GM12878 (cell line): ENCODE data around the gene SIRPD. TPM values are rescaled to one million over a fixed set of nuclear protein-coding genes. Genes with fewer than 3 reads are reported as not detected.

ENCODE experiments used
- ATAC-seq: fragments of 200-7000 bp; cut with Tn5 transposase; 3 replicates; pipeline ENCODE4 v1.9.1; 2020; ENCODE audit warnings: mild to moderate bottlenecking, moderate library complexity
- BruUV-seq: library from RNA; stranded (reverse); fragments of 400-500 nt; replicated peaks from 2 replicates; lab custom pipeline; 2021; lab: Mats Ljungman, UMichigan
- CTCF ChIA-PET: fragments of 300-600 bp; sonication (Branson Sonifier 250); formaldehyde crosslinking; extraction: SDS; loops from one replicate; lab custom pipeline; 2021; ENCODE audit warnings: inconsistent platforms; lab: Yijun Ruan, JAX
- POLR2A ChIA-PET: fragments of 350-600 bp; formaldehyde crosslinking; extraction: SDS; loops from one replicate; lab custom pipeline; 2021; ENCODE audit warnings: inconsistent platforms; lab: Charles Lee
- RAD21 ChIA-PET: fragments of 300-600 bp; sonication (Branson Sonifier 250); formaldehyde crosslinking; loops from one replicate; lab custom pipeline; 2023; ENCODE audit warnings: antibody characterized with exemption; ENCODE audit not compliant: unreplicated experiment; lab: Charles Lee
- SMC1A ChIA-PET: fragments of 300-600 bp; sonication (Branson Sonifier 250); formaldehyde crosslinking; loops from one replicate; lab custom pipeline; 2023; ENCODE audit not compliant: unreplicated experiment, uncharacterized antibody; lab: Charles Lee
- DNase-seq: peaks from one replicate; pipeline ENCODE4 v3.0.0-alpha.2; 2011; ENCODE audit warnings: low read depth, low spot score
- FAIRE-seq: peaks from 3 replicates; lab custom pipeline; 2011; peaks lifted over from hg19 to GRCh38; lab: Jason Lieb, UNC
- H2AFZ ChIP-seq: 2 replicates; pipeline ENCODE4 v1.6.0; 2011; ENCODE audit warnings: low read depth, low read length, control low read depth; ENCODE audit not compliant: control insufficient read depth
- H3K27ac ChIP-seq: 2 replicates; pipeline ENCODE4 v1.5.1; 2011; ENCODE audit warnings: control low read depth; ENCODE audit not compliant: control insufficient read depth, insufficient read depth
- H3K27me3 ChIP-seq, 2 experiments: replicated peaks in 1 of 2; 2 replicates each; pipeline versions ENCODE4 v1.6.0 to v1.6.1; 2011; ENCODE audit warnings: low read length in 1 of 2; ENCODE audit not compliant: control insufficient read depth in 2 of 2, insufficient read depth in 2 of 2
- H3K36me3 ChIP-seq, 2 experiments: 2 replicates each; pipeline ENCODE4 v1.5.1; 2011; ENCODE audit warnings: low read length in 1 of 2; ENCODE audit not compliant: control insufficient read depth in 2 of 2, insufficient read depth in 2 of 2
- H3K4me1 ChIP-seq: 2 replicates; pipeline ENCODE4 v1.6.1; 2011; ENCODE audit warnings: mild to moderate bottlenecking, low read length, moderate library complexity, mixed read lengths; ENCODE audit not compliant: control insufficient read depth, insufficient read depth
- H3K4me2 ChIP-seq: 2 replicates; pipeline ENCODE4 v1.6.0; 2011; ENCODE audit warnings: control low read depth; ENCODE audit not compliant: control insufficient read depth, insufficient read depth
- H3K4me3 ChIP-seq: fragments of 200-600 bp; sonication (generic); 2 replicates; pipeline ENCODE4 v1.5.1; 2016
- H3K79me2 ChIP-seq: 2 replicates; pipeline ENCODE4 v1.6.0; 2011; ENCODE audit warnings: low read length; ENCODE audit not compliant: control insufficient read depth, insufficient read depth
- H3K9ac ChIP-seq: 2 replicates; pipeline ENCODE4 v1.8.0; 2011; ENCODE audit warnings: low read length, control low read depth, mixed read lengths; ENCODE audit not compliant: control insufficient read depth, insufficient read depth
- H3K9me3 ChIP-seq: replicated peaks from 3 replicates; pipeline ENCODE4 v1.5.1; 2011; ENCODE audit warnings: mild to moderate bottlenecking, low read length; ENCODE audit not compliant: control insufficient read depth, insufficient read depth
- H4K20me1 ChIP-seq: 2 replicates; pipeline ENCODE4 v1.6.0; 2011; ENCODE audit not compliant: control insufficient read depth, insufficient read depth
- ATF7 ChIP-seq: fragments of 450-650 bp; IDR thresholded peaks from 2 replicates; pipeline ENCODE4 v1.6.1; 2016; ENCODE audit warnings: low read depth, mild to moderate bottlenecking
- BCL11A ChIP-seq: IDR thresholded peaks from 2 replicates; pipeline ENCODE4 v1.6.1; 2011; ENCODE audit warnings: low read depth, low read length
- NFXL1 ChIP-seq: fragments of 450-650 bp; IDR thresholded peaks from 2 replicates; pipeline ENCODE4 v1.6.1; 2017; ENCODE audit warnings: antibody characterized with exemption, mild to moderate bottlenecking, borderline replicate concordance
- PAX8 ChIP-seq: fragments of 450-650 bp; IDR thresholded peaks from 2 replicates; pipeline ENCODE4 v1.6.1; 2017; ENCODE audit warnings: mild to moderate bottlenecking, moderate library complexity
- POLR2AphosphoS5 ChIP-seq: IDR thresholded peaks from 2 replicates; pipeline ENCODE4 v1.6.1; 2011; ENCODE audit warnings: mild to moderate bottlenecking, low read length, inconsistent platforms
- SKIL ChIP-seq: fragments of 450-650 bp; IDR thresholded peaks from 2 replicates; pipeline ENCODE4 v1.6.1; 2017; ENCODE audit warnings: mild to moderate bottlenecking, low read depth, inconsistent platforms; ENCODE audit not compliant: poor library complexity, severe bottlenecking
- SMC3 ChIP-seq: IDR thresholded peaks from 2 replicates; pipeline ENCODE4 v1.6.1; 2011; ENCODE audit warnings: low read length, improper control_type of control experiment, borderline replicate concordance
- SPI1 ChIP-seq: IDR thresholded peaks from 2 replicates; pipeline ENCODE4 v1.6.1; 2011; ENCODE audit warnings: low read depth, mild to moderate bottlenecking, low read length, moderate library complexity, borderline replicate concordance; ENCODE audit not compliant: insufficient read depth
- ZZZ3 ChIP-seq: IDR thresholded peaks from 2 replicates; pipeline ENCODE4 v1.6.1; 2011; ENCODE audit warnings: low read depth; ENCODE audit not compliant: control insufficient read depth, insufficient read length
- WGBS: methylation state at CpG from one replicate; pipeline ENCODE4 v1.1.6; 2016; ENCODE audit warnings: low lambda C conversion rate; ENCODE audit not compliant: insufficient replicate concordance, insufficient coverage; ENCODE audit errors: missing lambda C conversion rate; 5-methylcytosine and 5-hydroxymethylcytosine counted together
- in situ Hi-C: fragments of 300-500 bp; cut with MboI; formaldehyde crosslinking; loops from 9 replicates; pipeline ENCODE4 v1.14.3; 2018; ENCODE audit warnings: mixed read lengths
- intact Hi-C: fragments of 100-400 bp; cut with micrococcal nuclease; formaldehyde crosslinking; loops from one replicate; pipeline ENCODE4 v1.14.2; 2022; ENCODE audit not compliant: unreplicated experiment
- polyA plus RNA-seq, 11 experiments: library from polyadenylated mRNA; depleted of rRNA in 4 of 11; unstranded in 6 of 11; stranded (reverse) in 5 of 11; fragments of >200 nt; fragmentation: Nextera tagmentation in 4 of 11; fragmentation: Illumina TruSeq in 1 of 11; extraction: Ambion mirVana in 4 of 11; extraction: Trizol in 1 of 11; gene quantifications; 1 replicate in 1 of 11; 2 replicates in 10 of 11; pipeline versions ENCODE4 v1.2.1 to v1.2.3, GENCODE V29; 2011 to 2016; ENCODE audit warnings: inconsistent platforms in 2 of 11, missing spikeins in 2 of 11, low read depth in 1 of 11
- total RNA-seq, 4 experiments: library from RNA; depleted of rRNA in 3 of 4; stranded (reverse); fragments of >200 nt in 3 of 4; fragmentation: Illumina TruSeq in 1 of 4; extraction: Trizol in 1 of 4; gene quantifications; 2 replicates each; pipeline versions ENCODE4 v1.2.1 to v1.2.3, GENCODE V29; 2013 to 2021
- TF ChIP-seq, protein P1 (sequence below): IDR thresholded peaks from 2 replicates; pipeline ENCODE4 v1.6.1; 2011; ENCODE audit warnings: low read depth, low read length, improper control_type of control experiment, borderline replicate concordance
- TF ChIP-seq, protein P2 (sequence below): IDR thresholded peaks from 2 replicates; pipeline ENCODE4 v1.6.1; 2012; ENCODE audit warnings: improper control_type of control experiment, low read depth, low read length; ENCODE audit not compliant: insufficient replicate concordance

The SIRPD gene
- total and polyA plus RNA-seq, 10 of the 15 experiments (the other 5 are each of a cell fraction or from before 2014, with no cell fraction given): 0.10 to 1.6 (median 0.88) TPM

DNA sequence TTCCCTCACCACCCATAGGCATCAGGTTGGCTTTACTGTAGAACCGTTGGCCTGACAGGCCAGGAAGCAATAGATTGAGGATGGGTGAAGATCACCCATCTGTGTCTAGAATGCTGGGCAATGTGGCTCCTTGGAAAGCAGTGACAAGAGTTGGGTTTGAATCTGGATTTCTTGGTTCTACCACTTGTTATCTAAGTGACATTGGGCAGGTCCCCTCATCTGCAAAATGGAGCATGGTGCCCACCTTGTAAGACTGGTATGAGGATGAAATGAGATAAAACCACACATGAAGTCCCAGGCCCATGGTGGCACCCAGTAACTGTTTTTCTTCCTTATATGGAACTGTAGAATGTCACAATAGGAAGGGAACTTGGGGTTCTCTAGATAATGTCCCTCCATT, 43.7 kb downstream of the SIRPD start:
- intact Hi-C loops: no loop called here
- POLR2A ChIA-PET: no interaction called here
- Histone ChIP-seq H3K9me3 (peaks cover 6% of the 10 kb centered on the region; the same call in 2 of the 3 replicates), H3K4me1 (0 out of 2 replicates have a peak, but pooled peaks cover 3% of the 10 kb centered on the region), H4K20me1 (no peaks in the 10 kb centered on the region), H3K79me2 (no peaks in the 10 kb centered on the region), H3K4me2 (no peak overlapping the region), H3K27me3 (no peaks in the 10 kb centered on the region; a peak in 2 of 4 replicates), H3K9ac (no peak overlapping the region), H2AFZ (no peak overlapping the region), H3K27ac (no peak overlapping the region), H3K4me3 (no peak overlapping the region), H3K36me3 (no peaks in the 10 kb centered on the region)
- RAD21 ChIA-PET: no interaction called here
- BruUV-seq: no TSS peak
- ATAC-seq (no peak), FAIRE-seq (no peak), DNase-seq (no peak)
- in situ Hi-C loops: no loop called here
- CTCF ChIA-PET: interaction anchor here (0.8 to 2.3 kb wide), 2 partner anchors 10 to 220 kb away, joined by 4 to 12 read pairs; no protein-coding TSS in a partner anchor
- SMC1A ChIA-PET: interaction anchor here (0.6 to 1.2 kb wide), 3 partner anchors 9 to 19 kb away, joined by 3 read pairs; no protein-coding TSS in a partner anchor
- TF ChIP-seq, protein P1, sequence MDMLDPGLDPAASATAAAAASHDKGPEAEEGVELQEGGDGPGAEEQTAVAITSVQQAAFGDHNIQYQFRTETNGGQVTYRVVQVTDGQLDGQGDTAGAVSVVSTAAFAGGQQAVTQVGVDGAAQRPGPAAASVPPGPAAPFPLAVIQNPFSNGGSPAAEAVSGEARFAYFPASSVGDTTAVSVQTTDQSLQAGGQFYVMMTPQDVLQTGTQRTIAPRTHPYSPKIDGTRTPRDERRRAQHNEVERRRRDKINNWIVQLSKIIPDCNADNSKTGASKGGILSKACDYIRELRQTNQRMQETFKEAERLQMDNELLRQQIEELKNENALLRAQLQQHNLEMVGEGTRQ: no peak
- TF ChIP-seq SMC3 (no peak), NFXL1 (no peak), SPI1 (no peak), ATF7 (no peak), ZZZ3 (no peak), PAX8 (no peak), BCL11A (no peak), SKIL (no peak), POLR2AphosphoS5 (no peak)
- TF ChIP-seq, protein P2, sequence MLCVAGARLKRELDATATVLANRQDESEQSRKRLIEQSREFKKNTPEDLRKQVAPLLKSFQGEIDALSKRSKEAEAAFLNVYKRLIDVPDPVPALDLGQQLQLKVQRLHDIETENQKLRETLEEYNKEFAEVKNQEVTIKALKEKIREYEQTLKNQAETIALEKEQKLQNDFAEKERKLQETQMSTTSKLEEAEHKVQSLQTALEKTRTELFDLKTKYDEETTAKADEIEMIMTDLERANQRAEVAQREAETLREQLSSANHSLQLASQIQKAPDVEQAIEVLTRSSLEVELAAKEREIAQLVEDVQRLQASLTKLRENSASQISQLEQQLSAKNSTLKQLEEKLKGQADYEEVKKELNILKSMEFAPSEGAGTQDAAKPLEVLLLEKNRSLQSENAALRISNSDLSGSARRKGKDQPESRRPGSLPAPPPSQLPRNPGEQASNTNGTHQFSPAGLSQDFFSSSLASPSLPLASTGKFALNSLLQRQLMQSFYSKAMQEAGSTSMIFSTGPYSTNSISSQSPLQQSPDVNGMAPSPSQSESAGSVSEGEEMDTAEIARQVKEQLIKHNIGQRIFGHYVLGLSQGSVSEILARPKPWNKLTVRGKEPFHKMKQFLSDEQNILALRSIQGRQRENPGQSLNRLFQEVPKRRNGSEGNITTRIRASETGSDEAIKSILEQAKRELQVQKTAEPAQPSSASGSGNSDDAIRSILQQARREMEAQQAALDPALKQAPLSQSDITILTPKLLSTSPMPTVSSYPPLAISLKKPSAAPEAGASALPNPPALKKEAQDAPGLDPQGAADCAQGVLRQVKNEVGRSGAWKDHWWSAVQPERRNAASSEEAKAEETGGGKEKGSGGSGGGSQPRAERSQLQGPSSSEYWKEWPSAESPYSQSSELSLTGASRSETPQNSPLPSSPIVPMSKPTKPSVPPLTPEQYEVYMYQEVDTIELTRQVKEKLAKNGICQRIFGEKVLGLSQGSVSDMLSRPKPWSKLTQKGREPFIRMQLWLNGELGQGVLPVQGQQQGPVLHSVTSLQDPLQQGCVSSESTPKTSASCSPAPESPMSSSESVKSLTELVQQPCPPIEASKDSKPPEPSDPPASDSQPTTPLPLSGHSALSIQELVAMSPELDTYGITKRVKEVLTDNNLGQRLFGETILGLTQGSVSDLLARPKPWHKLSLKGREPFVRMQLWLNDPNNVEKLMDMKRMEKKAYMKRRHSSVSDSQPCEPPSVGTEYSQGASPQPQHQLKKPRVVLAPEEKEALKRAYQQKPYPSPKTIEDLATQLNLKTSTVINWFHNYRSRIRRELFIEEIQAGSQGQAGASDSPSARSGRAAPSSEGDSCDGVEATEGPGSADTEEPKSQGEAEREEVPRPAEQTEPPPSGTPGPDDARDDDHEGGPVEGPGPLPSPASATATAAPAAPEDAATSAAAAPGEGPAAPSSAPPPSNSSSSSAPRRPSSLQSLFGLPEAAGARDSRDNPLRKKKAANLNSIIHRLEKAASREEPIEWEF: no peak
- WGBS: 0% methylated on average over 1 of the region's 1 CpG
